Neural cell (in vitro differentiated cells): ENCODE measurements around the gene GLRX2. TPM values are rescaled to one million over a fixed set of nuclear protein-coding genes. Genes with fewer than 3 reads are reported as not detected.

Experiments
- H2AFZ ChIP-seq: fragments of 200-600, 300-800 bp; sonication (generic), shearing (Covaris generic); 2 replicates; pipeline ENCODE4 v1.6.0; 2014; ENCODE audit warnings: low read depth, mild to moderate bottlenecking, antibody characterized with exemption, low read length, moderate library complexity
- H3F3A ChIP-seq: fragments of 200-600 bp; shearing (Covaris generic); 2 replicates; pipeline ENCODE4 v1.6.1; 2016; ENCODE audit warnings: mild to moderate bottlenecking, moderate library complexity, mixed read lengths, antibody characterized with exemption, low read length; ENCODE audit not compliant: insufficient read depth, poor library complexity, severe bottlenecking
- H3K27ac ChIP-seq: fragments of 200-600, 300-800 bp; sonication (generic), shearing (Covaris generic); 2 replicates; pipeline ENCODE4 v1.5.1; 2014; ENCODE audit warnings: mild to moderate bottlenecking, low read length, moderate library complexity
- H3K27me3 ChIP-seq: fragments of 300-800, 200-600 bp; sonication (generic), shearing (Covaris generic); 2 replicates; pipeline ENCODE4 v1.6.0; 2014; ENCODE audit warnings: mild to moderate bottlenecking, low read depth, low read length, moderate library complexity; ENCODE audit not compliant: insufficient read depth
- H3K36me3 ChIP-seq: fragments of 300-800, 200-600 bp; sonication (generic), shearing (Covaris generic); 2 replicates; pipeline ENCODE4 v1.5.1; 2014; ENCODE audit warnings: mild to moderate bottlenecking, antibody characterized with exemption, low read length, moderate library complexity; ENCODE audit not compliant: insufficient read depth
- H3K4me2 ChIP-seq: fragments of 300-800, 200-600 bp; sonication (generic), shearing (Covaris generic); 2 replicates; pipeline ENCODE4 v1.6.0; 2014; ENCODE audit warnings: mild to moderate bottlenecking, low read length
- H3K4me3 ChIP-seq: fragments of 300-800, 200-600 bp; sonication (generic), shearing (Covaris generic); 2 replicates; pipeline ENCODE4 v1.5.1; 2014; ENCODE audit warnings: mild to moderate bottlenecking, low read length, moderate library complexity
- H3K79me2 ChIP-seq: fragments of 200-600 bp; shearing (Covaris generic); replicated peaks from 2 replicates; pipeline ENCODE4 v1.6.0; 2014; ENCODE audit warnings: mild to moderate bottlenecking, low read length, moderate library complexity; ENCODE audit not compliant: insufficient read depth
- H3K9ac ChIP-seq: fragments of 300-800, 200-600 bp; sonication (generic), shearing (Covaris generic); 2 replicates; pipeline ENCODE4 v1.6.1; 2016; ENCODE audit warnings: mild to moderate bottlenecking, low read length, mixed read lengths
- H3K9me2 ChIP-seq: fragments of 200-600 bp; shearing (Covaris generic); 2 replicates; pipeline ENCODE4 v1.6.1; 2016; ENCODE audit warnings: mild to moderate bottlenecking, low read length, mixed read lengths; ENCODE audit not compliant: insufficient read depth
- H3K9me3 ChIP-seq: fragments of 200-600, 300-800 bp; sonication (generic), shearing (Covaris generic); 2 replicates; pipeline ENCODE4 v1.6.1; 2016; ENCODE audit warnings: mild to moderate bottlenecking, mixed run types, low read length, moderate library complexity, mixed read lengths
- H4K20me1 ChIP-seq: fragments of 200-600 bp; shearing (Covaris generic); 2 replicates; pipeline ENCODE4 v1.6.1; 2016; ENCODE audit warnings: mild to moderate bottlenecking, mixed run types; ENCODE audit not compliant: insufficient read depth
- EP300 ChIP-seq: fragments of 450-650 bp; conservative IDR thresholded peaks from 2 replicates; pipeline ENCODE4 v1.6.1; 2014; ENCODE audit warnings: antibody characterized with exemption, mild to moderate bottlenecking, moderate library complexity; ENCODE audit not compliant: poor library complexity, severe bottlenecking
- EZH2 ChIP-seq: fragments of 200-600, 300-800 bp; shearing (Covaris generic), sonication (generic); IDR thresholded peaks from 2 replicates; pipeline ENCODE4 v1.6.1; 2014; ENCODE audit warnings: antibody characterized with exemption, low read length, borderline replicate concordance, mild to moderate bottlenecking; ENCODE audit not compliant: insufficient read depth, poor library complexity, severe bottlenecking
- MXI1 ChIP-seq: fragments of 450-650 bp; conservative IDR thresholded peaks from 2 replicates; pipeline ENCODE4 v1.6.1; 2014; ENCODE audit warnings: antibody characterized with exemption, mild to moderate bottlenecking; ENCODE audit not compliant: poor library complexity, severe bottlenecking
- POLR2AphosphoS5 ChIP-seq: IDR thresholded peaks from 2 replicates; pipeline ENCODE4 v1.6.1; 2012
- RAD21 ChIP-seq: fragments of 450-650 bp; conservative IDR thresholded peaks from 2 replicates; pipeline ENCODE4 v1.6.1; 2014; ENCODE audit warnings: antibody characterized with exemption, mild to moderate bottlenecking, moderate library complexity
- REST ChIP-seq: IDR thresholded peaks from 2 replicates; pipeline ENCODE4 v1.6.1; 2012; ENCODE audit warnings: borderline replicate concordance
- SMC3 ChIP-seq: fragments of 450-650 bp; conservative IDR thresholded peaks from 2 replicates; pipeline ENCODE4 v1.6.1; 2014; ENCODE audit warnings: antibody characterized with exemption, mild to moderate bottlenecking, moderate library complexity; ENCODE audit not compliant: poor library complexity
- TAF1 ChIP-seq: IDR thresholded peaks from 2 replicates; pipeline ENCODE4 v1.6.1; 2012; ENCODE audit warnings: low read depth
- polyA plus RNA-seq: library from polyadenylated mRNA; depleted of rRNA; stranded (reverse); fragments of >200 nt; gene quantifications from 2 replicates; pipeline ENCODE4 v1.2.3, GENCODE V29; 2014
- TF ChIP-seq, protein P1 (sequence below): fragments of 450-650 bp; IDR thresholded peaks from 2 replicates; pipeline ENCODE4 v1.5.1; 2014; ENCODE audit warnings: antibody characterized with exemption, mild to moderate bottlenecking, moderate library complexity; ENCODE audit not compliant: poor library complexity, severe bottlenecking

Gene GLRX2
- polyA plus RNA-seq, 1 donor from 2014 or later, result 6.6 TPM

DNA sequence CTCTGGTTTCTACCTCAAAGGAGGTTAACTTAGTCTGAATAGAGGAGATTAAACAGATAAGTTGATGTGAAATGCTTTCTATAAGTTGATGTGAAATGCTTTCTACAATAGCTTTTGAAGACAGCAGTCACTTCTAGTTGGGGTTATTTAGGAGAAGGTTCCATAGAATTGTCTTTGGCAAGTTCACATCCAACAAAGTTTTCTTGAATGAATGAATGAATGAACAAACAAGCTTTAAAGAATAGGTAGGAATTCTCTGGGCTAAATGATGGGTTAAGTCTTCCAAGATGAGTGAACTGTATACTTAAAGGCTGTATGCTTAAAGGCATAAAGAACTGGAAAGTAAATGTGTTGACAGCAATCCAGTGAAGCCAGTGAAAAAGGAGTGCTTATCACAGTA, 18.5 kb upstream of the GLRX2 start:
- Histone ChIP-seq H4K20me1 (no peaks in the 10 kb centered on the region), H3K9ac (no peak overlapping the region), H3K9me2 (no peaks in the 10 kb centered on the region), H3K9me3 (no peaks in the 10 kb centered on the region), H2AFZ (no peak overlapping the region), H3F3A (no peaks in the 10 kb centered on the region), H3K4me3 (peak overlapping the region; percentile 82), H3K4me2 (peak overlapping the region; percentile 35), H3K79me2 (peaks cover 42% of the 10 kb centered on the region), H3K27ac (no peak overlapping the region), H3K27me3 (no peaks in the 10 kb centered on the region), H3K36me3 (no peaks in the 10 kb centered on the region)
- TF ChIP-seq EZH2 (no peak), RAD21 (no peak), MXI1 (no peak), POLR2AphosphoS5 (no peak), SMC3 (no peak), REST (no peak)
- TF ChIP-seq, protein P1, sequence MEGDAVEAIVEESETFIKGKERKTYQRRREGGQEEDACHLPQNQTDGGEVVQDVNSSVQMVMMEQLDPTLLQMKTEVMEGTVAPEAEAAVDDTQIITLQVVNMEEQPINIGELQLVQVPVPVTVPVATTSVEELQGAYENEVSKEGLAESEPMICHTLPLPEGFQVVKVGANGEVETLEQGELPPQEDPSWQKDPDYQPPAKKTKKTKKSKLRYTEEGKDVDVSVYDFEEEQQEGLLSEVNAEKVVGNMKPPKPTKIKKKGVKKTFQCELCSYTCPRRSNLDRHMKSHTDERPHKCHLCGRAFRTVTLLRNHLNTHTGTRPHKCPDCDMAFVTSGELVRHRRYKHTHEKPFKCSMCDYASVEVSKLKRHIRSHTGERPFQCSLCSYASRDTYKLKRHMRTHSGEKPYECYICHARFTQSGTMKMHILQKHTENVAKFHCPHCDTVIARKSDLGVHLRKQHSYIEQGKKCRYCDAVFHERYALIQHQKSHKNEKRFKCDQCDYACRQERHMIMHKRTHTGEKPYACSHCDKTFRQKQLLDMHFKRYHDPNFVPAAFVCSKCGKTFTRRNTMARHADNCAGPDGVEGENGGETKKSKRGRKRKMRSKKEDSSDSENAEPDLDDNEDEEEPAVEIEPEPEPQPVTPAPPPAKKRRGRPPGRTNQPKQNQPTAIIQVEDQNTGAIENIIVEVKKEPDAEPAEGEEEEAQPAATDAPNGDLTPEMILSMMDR, result no peak

DNA sequence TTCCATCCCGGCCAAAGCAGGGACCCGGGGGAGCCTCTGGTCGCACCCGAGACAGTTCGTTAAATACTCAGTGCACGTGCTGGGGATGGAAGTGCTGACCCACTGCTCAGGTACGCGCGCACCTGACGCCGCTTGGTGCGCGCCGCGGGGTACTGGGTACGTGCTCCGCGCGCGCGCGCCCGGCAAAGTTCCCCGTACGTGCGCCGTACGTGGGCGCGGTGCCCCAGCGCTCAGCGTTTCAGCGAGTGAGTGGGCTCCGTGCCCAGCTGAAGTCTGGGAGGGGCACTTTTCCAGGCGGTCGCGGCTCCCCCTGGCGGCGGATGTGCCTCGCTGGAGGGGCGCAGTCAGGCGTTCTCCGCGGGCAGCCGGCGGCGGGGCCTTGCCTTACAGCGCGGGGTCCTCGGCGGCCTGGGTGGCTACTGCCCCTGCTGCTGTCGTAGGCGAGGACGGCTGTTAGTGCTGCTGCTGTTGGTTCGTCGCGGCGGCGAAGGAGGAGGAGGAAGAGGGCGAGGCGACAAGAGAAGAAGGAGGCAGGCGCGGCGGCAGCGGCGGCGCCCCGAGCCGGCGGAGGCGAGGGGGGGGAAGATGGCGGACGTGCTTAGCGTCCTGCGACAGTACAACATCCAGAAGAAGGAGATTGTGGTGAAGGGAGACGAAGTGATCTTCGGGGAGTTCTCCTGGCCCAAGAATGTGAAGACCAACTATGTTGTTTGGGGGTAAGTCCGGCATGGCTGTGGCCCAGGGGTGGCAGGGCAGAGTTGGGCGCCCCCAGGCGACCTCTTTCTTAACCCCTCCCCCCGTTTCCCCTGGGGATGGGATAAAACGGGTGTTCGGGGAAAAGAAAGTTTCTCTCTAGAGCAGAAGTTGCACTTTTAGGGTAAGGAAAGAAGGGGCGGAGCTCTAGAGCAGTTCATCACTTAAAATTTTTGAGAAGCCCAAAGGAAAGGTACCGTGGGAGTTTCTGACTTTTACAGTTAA, 16.7 kb upstream of the GLRX2 start, which contains the start of gene CDC73:
CDC73 (plus strand) TSS at position 416 of the 978 bp plus-strand sequence; CDS start at position 586, 170 bp downstream.
- Histone ChIP-seq H4K20me1 (no peaks in the 10 kb centered on the region), H3K9me2 (no peaks in the 10 kb centered on the region), H3K36me3 (no peaks in the 10 kb centered on the region), H3F3A (no peaks in the 10 kb centered on the region), H2AFZ (peak within 1 kb of the TSS; percentile 88), H3K27ac (peak within 1 kb of the TSS; percentile 84), H3K27me3 (no peaks in the 10 kb centered on the region), H3K79me2 (peaks cover 42% of the 10 kb centered on the region), H3K4me3 (peak within 1 kb of the TSS; percentile 82), H3K9me3 (no peaks in the 10 kb centered on the region), H3K9ac (peak within 1 kb of the TSS; percentile 79), H3K4me2 (peak within 1 kb of the TSS; percentile 94)
- TF ChIP-seq EZH2 (no peak), REST (peak; percentile 44), SMC3 (peak; percentile 98), MXI1 (peak; percentile 76), RAD21 (peak; percentile 85), POLR2AphosphoS5 (peak; percentile 75), TAF1 (no peak), EP300 (peak; percentile 59)
- TF ChIP-seq, protein P1, result peak; percentile 99
